ENCODE results near the gene SAPCD2.

The SAPCD2 gene

DNA sequence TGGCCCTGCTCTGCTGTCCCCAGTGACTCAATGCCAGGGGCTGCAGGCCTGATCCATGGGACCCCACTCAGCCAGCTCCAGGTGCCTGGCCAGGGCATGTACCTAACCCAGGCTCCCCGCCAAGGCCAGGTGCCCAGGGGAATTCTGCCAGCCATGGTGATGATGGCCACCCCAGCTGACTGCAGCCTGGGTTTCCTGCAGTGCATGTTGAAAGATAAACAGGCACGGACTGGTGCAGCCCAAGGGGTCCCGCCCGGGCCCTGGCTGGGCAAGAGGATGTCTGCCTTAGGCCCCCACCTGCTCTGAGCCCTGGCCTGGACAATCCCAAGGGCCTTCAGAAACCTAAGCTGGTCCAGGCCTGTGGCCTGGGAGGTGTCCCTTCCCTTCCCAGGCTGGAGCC lies 43.5 kb downstream of the SAPCD2 start:
- Histone ChIP-seq H3K9ac (ENCODE audit: low read length) (no peak overlapping the region), H2AFZ (ENCODE audit: low read length) (no peak overlapping the region), H3K36me3 (ENCODE audit: insufficient read depth, low read length) (no peaks in the 10 kb centered on the region), H3K4me1 (ENCODE audit: insufficient read depth, low read length, severe bottlenecking) (peaks cover 20% of the 10 kb centered on the region), H3K79me2 (ENCODE audit: insufficient read depth, low read length) (no peaks in the 10 kb centered on the region), H4K20me1 (ENCODE audit: insufficient read depth, low read length) (no peaks in the 10 kb centered on the region), H3K9me2 (ENCODE audit: low read depth, low read length) (no peaks in the 10 kb centered on the region), H3K27ac (ENCODE audit: low read depth, low read length, poor library complexity, severe bottlenecking) (no peak overlapping the region), H3K9me3 (ENCODE audit: low read length) (no peaks in the 10 kb centered on the region), H3K27me3 (ENCODE audit: insufficient read depth, low read length) (peaks cover 17% of the 10 kb centered on the region), H3K4me2 (ENCODE audit: low read length) (no peak overlapping the region), H3K4me3 (ENCODE audit: low read depth, low read length, poor library complexity, severe bottlenecking) (no peak overlapping the region), H3F3A (ENCODE audit: insufficient read depth, low read length) (no peaks in the 10 kb centered on the region)
- TF ChIP-seq, protein P1, sequence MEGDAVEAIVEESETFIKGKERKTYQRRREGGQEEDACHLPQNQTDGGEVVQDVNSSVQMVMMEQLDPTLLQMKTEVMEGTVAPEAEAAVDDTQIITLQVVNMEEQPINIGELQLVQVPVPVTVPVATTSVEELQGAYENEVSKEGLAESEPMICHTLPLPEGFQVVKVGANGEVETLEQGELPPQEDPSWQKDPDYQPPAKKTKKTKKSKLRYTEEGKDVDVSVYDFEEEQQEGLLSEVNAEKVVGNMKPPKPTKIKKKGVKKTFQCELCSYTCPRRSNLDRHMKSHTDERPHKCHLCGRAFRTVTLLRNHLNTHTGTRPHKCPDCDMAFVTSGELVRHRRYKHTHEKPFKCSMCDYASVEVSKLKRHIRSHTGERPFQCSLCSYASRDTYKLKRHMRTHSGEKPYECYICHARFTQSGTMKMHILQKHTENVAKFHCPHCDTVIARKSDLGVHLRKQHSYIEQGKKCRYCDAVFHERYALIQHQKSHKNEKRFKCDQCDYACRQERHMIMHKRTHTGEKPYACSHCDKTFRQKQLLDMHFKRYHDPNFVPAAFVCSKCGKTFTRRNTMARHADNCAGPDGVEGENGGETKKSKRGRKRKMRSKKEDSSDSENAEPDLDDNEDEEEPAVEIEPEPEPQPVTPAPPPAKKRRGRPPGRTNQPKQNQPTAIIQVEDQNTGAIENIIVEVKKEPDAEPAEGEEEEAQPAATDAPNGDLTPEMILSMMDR (IDR thresholded peaks at IDR 0.05; ENCODE audit: low read length) = no peak
- TF ChIP-seq EZH2 (IDR thresholded peaks at IDR 0.05; ENCODE audit: borderline replicate concordance, low read length) = no peak

DNA sequence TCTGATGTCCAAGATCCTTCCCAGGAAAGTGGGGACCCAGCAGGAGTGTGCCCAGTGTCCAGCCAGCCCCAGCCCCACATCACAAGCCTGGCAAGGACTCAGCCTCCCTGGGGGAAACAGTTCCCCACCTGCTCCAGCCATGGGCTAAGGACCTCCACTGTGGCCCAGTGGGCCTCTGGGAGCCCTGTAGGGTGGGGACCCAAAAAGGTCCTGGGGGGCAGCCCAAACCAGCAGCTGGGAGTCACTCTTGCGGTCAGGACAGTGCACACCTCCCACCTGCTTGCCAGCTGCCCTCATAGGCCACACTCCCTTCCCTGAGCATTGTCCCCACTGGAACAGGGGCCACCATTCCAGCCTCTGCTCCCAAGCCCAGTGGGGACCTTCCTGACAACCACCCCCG lies 44.0 kb downstream of the SAPCD2 start:
- Histone ChIP-seq H3K27me3 (ENCODE audit: insufficient read depth, low read length) (peaks cover 17% of the 10 kb centered on the region), H3K4me1 (ENCODE audit: insufficient read depth, low read length, severe bottlenecking) (peaks cover 20% of the 10 kb centered on the region), H3K9me3 (ENCODE audit: low read length) (no peaks in the 10 kb centered on the region), H2AFZ (ENCODE audit: low read length) (no peak overlapping the region), H3K36me3 (ENCODE audit: insufficient read depth, low read length) (no peaks in the 10 kb centered on the region), H3K9me2 (ENCODE audit: low read depth, low read length) (no peaks in the 10 kb centered on the region), H3K4me2 (ENCODE audit: low read length) (no peak overlapping the region), H3F3A (ENCODE audit: insufficient read depth, low read length) (no peaks in the 10 kb centered on the region), H3K79me2 (ENCODE audit: insufficient read depth, low read length) (no peaks in the 10 kb centered on the region), H3K9ac (ENCODE audit: low read length) (no peak overlapping the region), H3K27ac (ENCODE audit: low read depth, low read length, poor library complexity, severe bottlenecking) (no peak overlapping the region), H3K4me3 (ENCODE audit: low read depth, low read length, poor library complexity, severe bottlenecking) (no peak overlapping the region), H4K20me1 (ENCODE audit: insufficient read depth, low read length) (no peaks in the 10 kb centered on the region)
- no peak for TF ChIP-seq EZH2 (IDR thresholded peaks at IDR 0.05; ENCODE audit: borderline replicate concordance, low read length)
- TF ChIP-seq, protein P1 (IDR thresholded peaks at IDR 0.05; ENCODE audit: low read length) = no peak

DNA sequence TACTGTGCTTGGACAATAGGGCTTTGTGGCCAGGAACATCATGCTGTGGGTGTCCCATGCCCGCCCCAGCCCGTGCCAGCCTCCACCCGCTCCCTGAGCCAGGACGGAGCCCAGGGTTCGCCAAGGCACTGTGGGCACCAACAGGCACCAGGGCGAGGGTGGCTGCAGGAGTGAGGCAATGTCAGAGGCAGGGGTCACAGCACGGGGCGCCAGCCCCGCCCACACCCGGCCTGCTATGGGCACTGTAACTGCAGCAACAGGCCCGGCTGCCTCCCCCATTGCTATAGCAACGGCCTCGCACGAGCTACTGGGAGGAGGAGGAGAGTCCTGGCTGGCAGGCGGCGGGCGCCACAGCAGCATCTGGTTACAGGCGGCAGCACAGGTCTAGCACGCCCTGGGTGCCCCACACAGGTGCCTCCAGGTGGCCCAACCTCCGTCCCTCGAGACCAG lies 44.8 kb downstream of the SAPCD2 start:
- Histone ChIP-seq H3K4me2 (ENCODE audit: low read length) (no peak overlapping the region), H3K36me3 (ENCODE audit: insufficient read depth, low read length) (no peaks in the 10 kb centered on the region), H3F3A (ENCODE audit: insufficient read depth, low read length) (no peaks in the 10 kb centered on the region), H3K9me3 (ENCODE audit: low read length) (no peaks in the 10 kb centered on the region), H2AFZ (ENCODE audit: low read length) (no peak overlapping the region), H3K27me3 (ENCODE audit: insufficient read depth, low read length) (peaks cover 14% of the 10 kb centered on the region), H3K79me2 (ENCODE audit: insufficient read depth, low read length) (no peaks in the 10 kb centered on the region), H3K4me3 (ENCODE audit: low read depth, low read length, poor library complexity, severe bottlenecking) (no peak overlapping the region), H3K9me2 (ENCODE audit: low read depth, low read length) (no peaks in the 10 kb centered on the region), H3K27ac (ENCODE audit: low read depth, low read length, poor library complexity, severe bottlenecking) (no peak overlapping the region), H3K4me1 (ENCODE audit: insufficient read depth, low read length, severe bottlenecking) (peaks cover 20% of the 10 kb centered on the region), H4K20me1 (ENCODE audit: insufficient read depth, low read length) (no peaks in the 10 kb centered on the region), H3K9ac (ENCODE audit: low read length) (no peak overlapping the region)
- TF ChIP-seq EZH2 (IDR thresholded peaks at IDR 0.05; ENCODE audit: borderline replicate concordance, low read length) = no peak
- TF ChIP-seq, protein P1 (IDR thresholded peaks at IDR 0.05; ENCODE audit: low read length) = peak; percentile 28; the same call in 1 of the 2 replicates
